Chondrocyte (in vitro differentiated cells): Measurements from ENCODE around the gene NEMP2. TPM values are rescaled to one million over a fixed set of nuclear protein-coding genes. Genes with fewer than 3 reads are reported as not detected.

Experiments used
- DNase-seq: peaks from one replicate; pipeline ENCODE4 v3.0.0; 2021; ENCODE audit warnings: mixed read lengths, low spot score
- H3K27ac Mint-ChIP-seq: one replicate; pipeline ENCODE4 v1.8.0; 2021; ENCODE audit warnings: mild to moderate bottlenecking, moderate library complexity, mixed read lengths; ENCODE audit not compliant: unreplicated experiment
- H3K27me3 Mint-ChIP-seq: 2 replicates; pipeline ENCODE4 v1.8.0; 2021; ENCODE audit warnings: low read depth, mixed read lengths
- H3K36me3 Mint-ChIP-seq: 2 replicates; pipeline ENCODE4 v1.8.0; 2021; ENCODE audit warnings: low read depth, mixed read lengths
- H3K4me1 Mint-ChIP-seq: 2 replicates; pipeline ENCODE4 v1.8.0; 2021; ENCODE audit warnings: low read depth, mild to moderate bottlenecking, mixed read lengths
- H3K4me3 Mint-ChIP-seq: one replicate; pipeline ENCODE4 v1.8.0; 2021; ENCODE audit warnings: mild to moderate bottlenecking, moderate library complexity, mixed read lengths; ENCODE audit not compliant: unreplicated experiment
- H3K9me3 Mint-ChIP-seq: 2 replicates; pipeline ENCODE4 v1.8.0; 2021; ENCODE audit warnings: low read depth, mixed read lengths
- total RNA-seq: library from RNA; stranded (reverse); gene quantifications from 3 replicates; pipeline ENCODE4 v1.2.1, GENCODE V29; 2021
- TF ChIP-seq, protein P1 (sequence below): fragments of 200-600 bp; sonication (generic); IDR thresholded peaks from 2 replicates; pipeline ENCODE4 v1.5.0; 2021; ENCODE audit warnings: antibody characterized with exemption, mild to moderate bottlenecking, moderate library complexity

NEMP2 gene
- total RNA-seq, 1 donor from 2014 or later, result 8.9 TPM

DNA sequence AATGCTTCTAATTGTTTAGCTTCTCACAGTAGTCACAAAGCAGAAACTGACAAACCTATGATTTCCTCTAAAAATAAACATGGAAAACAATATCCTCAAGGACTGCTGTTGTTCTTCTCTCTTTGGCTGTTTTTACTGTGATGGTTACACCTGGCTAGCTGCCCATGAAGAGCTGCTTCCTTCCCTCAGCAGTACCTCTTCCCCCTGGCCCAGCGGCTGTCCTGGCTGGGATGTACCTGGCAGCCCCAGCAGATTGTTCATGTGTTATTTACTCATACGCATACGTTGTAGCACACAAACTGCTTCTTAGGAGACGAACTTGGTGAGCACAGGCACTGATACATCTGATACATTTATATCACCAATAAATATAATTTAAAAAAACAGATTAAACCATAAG is 27.4 kb downstream of the NEMP2 start:
- DNase-seq, result no peak
- Mint-ChIP-seq H3K27me3 (no peaks in the 10 kb centered on the region), H3K9me3 (no peaks in the 10 kb centered on the region), H3K36me3 (peaks cover 2% of the 10 kb centered on the region), H3K4me1 (no peaks in the 10 kb centered on the region), H3K27ac (no peak overlapping the region), H3K4me3 (no peak overlapping the region)
- TF ChIP-seq, protein P1, sequence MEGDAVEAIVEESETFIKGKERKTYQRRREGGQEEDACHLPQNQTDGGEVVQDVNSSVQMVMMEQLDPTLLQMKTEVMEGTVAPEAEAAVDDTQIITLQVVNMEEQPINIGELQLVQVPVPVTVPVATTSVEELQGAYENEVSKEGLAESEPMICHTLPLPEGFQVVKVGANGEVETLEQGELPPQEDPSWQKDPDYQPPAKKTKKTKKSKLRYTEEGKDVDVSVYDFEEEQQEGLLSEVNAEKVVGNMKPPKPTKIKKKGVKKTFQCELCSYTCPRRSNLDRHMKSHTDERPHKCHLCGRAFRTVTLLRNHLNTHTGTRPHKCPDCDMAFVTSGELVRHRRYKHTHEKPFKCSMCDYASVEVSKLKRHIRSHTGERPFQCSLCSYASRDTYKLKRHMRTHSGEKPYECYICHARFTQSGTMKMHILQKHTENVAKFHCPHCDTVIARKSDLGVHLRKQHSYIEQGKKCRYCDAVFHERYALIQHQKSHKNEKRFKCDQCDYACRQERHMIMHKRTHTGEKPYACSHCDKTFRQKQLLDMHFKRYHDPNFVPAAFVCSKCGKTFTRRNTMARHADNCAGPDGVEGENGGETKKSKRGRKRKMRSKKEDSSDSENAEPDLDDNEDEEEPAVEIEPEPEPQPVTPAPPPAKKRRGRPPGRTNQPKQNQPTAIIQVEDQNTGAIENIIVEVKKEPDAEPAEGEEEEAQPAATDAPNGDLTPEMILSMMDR, result no peak

DNA sequence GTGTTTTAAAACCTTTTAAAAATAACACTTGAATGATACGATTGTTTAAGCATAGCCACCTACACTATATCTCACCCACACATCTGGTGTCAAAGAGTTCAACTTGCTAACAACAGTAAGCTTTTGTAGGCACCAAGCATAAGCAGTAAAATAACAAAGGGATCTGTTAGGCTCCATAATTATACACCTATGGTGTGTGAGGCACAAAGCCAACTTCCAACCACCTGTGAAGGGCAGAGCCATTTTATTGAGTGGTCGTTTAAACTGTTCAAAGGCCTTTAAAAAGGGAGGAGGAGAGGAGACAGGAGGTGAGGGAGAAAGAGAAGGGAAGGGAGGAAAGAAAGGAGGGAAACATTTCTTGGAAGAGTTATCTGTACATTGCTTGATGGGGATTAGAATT is 27.9 kb downstream of the NEMP2 start:
- H3K27ac Mint-ChIP-seq, result no peak overlapping the region
- H3K9me3 Mint-ChIP-seq, result no peaks in the 10 kb centered on the region
- no peak for DNase-seq
- H3K36me3 Mint-ChIP-seq, result peaks cover 2% of the 10 kb centered on the region
- TF ChIP-seq, protein P1, result no peak
- no peaks in the 10 kb centered on the region for H3K27me3 Mint-ChIP-seq
- H3K4me1 Mint-ChIP-seq, result no peaks in the 10 kb centered on the region
- H3K4me3 Mint-ChIP-seq, result no peak overlapping the region

DNA sequence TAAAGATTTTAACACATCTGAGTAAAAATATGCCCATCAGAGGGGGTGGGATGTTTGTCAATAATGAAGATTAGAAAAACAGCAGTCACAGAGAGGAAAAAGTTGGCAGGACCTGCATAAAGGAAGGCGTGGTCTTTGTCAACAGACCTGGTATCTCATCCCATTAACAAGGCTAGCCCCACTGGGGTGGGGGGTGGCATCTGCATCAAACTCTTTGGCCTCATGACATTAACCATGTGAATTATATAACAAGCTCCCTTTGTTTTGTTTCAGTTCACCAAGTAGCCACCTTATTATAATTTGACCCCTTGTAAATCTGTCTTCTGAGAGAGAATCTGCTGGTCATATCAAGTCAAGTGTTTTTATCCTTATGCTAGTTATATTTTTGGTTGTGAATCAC is 28.8 kb downstream of the NEMP2 start:
- H3K27me3 Mint-ChIP-seq, result no peaks in the 10 kb centered on the region
- no peak overlapping the region for H3K4me3 Mint-ChIP-seq
- DNase-seq, result no peak

DNA sequence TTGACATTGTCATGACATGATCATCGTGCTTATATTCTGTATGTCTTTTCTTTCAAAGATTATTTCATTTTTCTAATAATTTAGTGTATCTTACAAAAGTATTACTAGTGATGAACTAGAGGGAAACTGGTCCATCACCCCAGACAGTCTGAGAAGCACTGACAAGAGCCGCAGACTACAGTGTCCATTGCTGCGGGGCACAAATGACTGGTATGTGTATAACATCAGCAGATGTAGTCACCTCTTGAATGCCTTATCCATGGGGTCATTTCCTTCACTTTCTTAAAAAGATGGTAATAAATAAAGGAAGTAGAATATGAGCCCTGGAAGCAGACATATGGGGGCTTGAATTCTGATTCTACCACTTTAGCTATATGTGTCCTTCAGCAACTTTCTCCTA is 29.6 kb downstream of the NEMP2 start:
- Mint-ChIP-seq H3K4me1 (no peaks in the 10 kb centered on the region), H3K4me3 (no peak overlapping the region), H3K27me3 (no peaks in the 10 kb centered on the region), H3K36me3 (peaks cover 5% of the 10 kb centered on the region), H3K27ac (no peak overlapping the region), H3K9me3 (no peaks in the 10 kb centered on the region)
- TF ChIP-seq, protein P1, result no peak
- no peak for DNase-seq

More for the DNA sequence above, 28.8 kb downstream of the NEMP2 start:
- no peaks in the 10 kb centered on the region for H3K4me1 Mint-ChIP-seq
- H3K36me3 Mint-ChIP-seq, result peaks cover 5% of the 10 kb centered on the region
- no peak overlapping the region for H3K27ac Mint-ChIP-seq
- TF ChIP-seq, protein P1, result no peak
- no peaks in the 10 kb centered on the region for H3K9me3 Mint-ChIP-seq

DNA sequence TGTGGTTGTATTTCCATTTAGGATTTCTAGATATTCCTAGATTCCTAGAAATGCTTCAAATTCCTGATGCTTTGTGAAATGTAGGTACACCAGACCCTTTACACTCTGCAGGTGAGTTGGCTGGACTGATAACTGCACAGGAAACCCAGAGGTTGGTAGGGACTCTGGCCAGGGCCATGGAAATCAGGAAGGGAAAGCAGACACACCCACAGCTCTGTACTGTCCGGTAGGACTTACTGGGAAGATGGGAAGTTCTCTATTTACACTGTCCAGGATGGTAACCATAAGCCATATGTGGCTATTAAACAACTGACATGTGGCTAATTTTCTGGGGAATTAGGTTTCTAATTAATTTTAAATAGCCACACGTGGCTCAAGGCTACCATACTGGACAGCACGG is 31.4 kb downstream of the NEMP2 start:
- no peak overlapping the region for H3K4me3 Mint-ChIP-seq
- H3K27ac Mint-ChIP-seq, result no peak overlapping the region
- DNase-seq, result no peak
- no peaks in the 10 kb centered on the region for H3K9me3 Mint-ChIP-seq
- no peaks in the 10 kb centered on the region for H3K4me1 Mint-ChIP-seq
- no peaks in the 10 kb centered on the region for H3K27me3 Mint-ChIP-seq
- H3K36me3 Mint-ChIP-seq, result peaks cover 5% of the 10 kb centered on the region
- TF ChIP-seq, protein P1, result no peak
